HuH-7 (cell line): ENCODE measurements around the gene BDKRB2.

Experiments used
- DNase-seq: peaks from one replicate; pipeline ENCODE4 v3.0.0; 2011; ENCODE audit warnings: low spot score

The BDKRB2 gene

GRCh38 chr14:96198430-96199130 is 6.1 kb upstream of the BDKRB2 start:
- DNase-seq = no peak

GRCh38 chr14:96201157-96201556 is 3.5 kb upstream of the BDKRB2 start:
- DNase-seq = no peak

DNA sequence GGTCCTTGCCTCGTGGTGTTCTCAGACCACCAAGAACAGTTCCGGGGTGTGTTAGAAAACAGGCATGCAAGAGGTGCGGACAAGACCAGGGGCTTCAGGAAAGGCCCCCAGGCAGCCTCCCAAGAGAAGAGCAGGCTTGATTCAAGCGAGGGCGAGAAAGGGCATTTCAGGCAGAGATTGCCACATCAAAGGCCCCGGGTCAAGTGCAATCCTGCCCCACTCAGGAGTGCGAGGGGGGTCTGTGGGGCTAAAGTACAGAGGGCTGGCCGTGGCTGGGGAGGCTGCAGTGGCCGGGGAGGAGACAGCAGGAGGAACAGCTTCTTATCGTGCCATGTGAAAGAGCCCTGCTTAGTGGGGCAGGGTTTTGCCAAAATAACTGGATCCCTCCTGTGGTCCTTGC is 2.7 kb upstream of the BDKRB2 start:
- no peak for DNase-seq

- DNase-seq = no peak
Measured at GRCh38 chr14:96202441-96203094, 2.1 kb upstream of the BDKRB2 start.

DNA sequence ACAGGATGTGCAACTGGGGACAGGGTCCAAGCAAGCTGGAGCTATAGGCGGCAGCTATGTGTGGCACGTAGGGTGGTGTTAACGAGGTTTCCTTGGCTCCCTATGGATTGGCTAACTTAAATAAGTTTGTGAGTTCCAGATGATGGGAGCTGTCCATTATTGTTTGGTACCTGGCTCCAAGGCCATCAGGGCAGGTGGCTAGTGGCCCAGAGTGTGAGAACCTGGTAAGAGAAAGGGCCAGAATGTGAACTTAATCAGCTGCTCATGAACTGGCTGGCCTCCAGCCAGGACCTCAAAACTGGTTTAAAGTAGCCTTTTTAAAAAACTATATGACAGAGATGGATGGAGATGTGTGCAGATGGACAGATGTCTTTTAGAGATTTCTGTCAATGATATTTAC is 1.5 kb upstream of the BDKRB2 start:
- no peak for DNase-seq

- DNase-seq = no peak
Measured at GRCh38 chr14:96203635-96204034, 1.0 kb upstream of the BDKRB2 start.

- DNase-seq = no peak
Measured at GRCh38 chr14:96205059-96205977, 679 bp downstream of the BDKRB2 start.

DNA sequence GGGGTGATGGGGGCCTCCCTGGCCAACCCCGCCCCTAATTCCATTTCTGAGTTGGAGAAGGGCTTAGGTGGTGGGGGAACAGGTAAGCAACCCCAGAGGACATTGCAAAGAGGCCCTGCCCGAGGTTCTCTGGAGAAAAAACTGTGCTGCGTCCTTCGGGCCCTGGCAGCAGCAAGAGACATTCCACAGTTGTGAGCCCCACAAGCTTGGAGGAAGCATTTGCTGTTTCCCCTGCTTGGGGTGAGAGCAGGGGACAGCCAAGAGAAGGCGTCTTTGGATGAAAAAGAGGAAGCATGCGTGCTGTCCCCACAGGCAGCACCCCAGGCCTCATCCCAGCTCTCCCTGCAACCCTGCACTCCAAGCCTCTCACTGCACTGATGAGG is 1.3 kb downstream of the BDKRB2 start:
- DNase-seq = no peak

GRCh38 chr14:96206461-96206860 is 1.8 kb downstream of the BDKRB2 start:
- DNase-seq = no peak

DNA sequence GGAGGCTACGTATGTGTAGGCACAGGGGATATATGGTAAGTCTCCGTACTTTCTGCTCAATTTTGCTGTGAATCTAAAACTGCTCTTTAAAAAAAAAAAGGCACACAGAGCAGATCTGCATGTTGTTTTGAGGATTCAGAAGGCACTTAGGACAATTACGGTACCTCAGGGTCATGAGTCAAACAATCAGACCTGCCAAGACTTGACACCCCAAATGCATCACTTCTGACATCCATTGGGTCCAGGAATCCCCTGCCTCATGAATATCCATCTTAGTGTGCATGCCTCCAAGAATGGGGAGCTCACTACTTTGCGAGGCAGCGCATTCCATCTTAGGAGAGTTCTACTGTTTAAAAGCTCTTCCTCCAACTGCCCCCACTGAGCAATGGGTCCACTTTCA is 3.0 kb downstream of the BDKRB2 start:
- no peak for DNase-seq

DNA sequence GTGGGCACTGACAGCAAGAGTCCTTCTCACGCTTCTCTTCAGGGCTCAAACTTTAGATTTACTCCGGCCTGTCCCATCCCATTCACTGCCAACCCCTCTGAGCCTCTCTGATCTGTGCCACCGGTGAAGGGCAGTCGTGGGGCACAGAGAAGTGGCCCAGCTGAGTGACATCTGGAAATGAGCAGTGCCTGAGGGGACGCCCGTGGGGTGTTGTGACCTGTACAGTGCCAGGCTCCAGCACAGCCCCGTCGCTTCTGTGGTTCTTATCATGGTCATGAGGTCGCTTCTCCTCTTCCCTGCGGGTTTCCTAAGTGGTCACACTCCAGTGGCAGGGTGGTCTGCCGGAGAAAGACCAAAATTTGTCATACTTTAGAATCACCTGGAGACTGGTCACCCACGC is 4.1 kb downstream of the BDKRB2 start:
- DNase-seq = no peak

- no peak for DNase-seq
Measured at GRCh38 chr14:96212140-96212539, 7.5 kb downstream of the BDKRB2 start.

DNA sequence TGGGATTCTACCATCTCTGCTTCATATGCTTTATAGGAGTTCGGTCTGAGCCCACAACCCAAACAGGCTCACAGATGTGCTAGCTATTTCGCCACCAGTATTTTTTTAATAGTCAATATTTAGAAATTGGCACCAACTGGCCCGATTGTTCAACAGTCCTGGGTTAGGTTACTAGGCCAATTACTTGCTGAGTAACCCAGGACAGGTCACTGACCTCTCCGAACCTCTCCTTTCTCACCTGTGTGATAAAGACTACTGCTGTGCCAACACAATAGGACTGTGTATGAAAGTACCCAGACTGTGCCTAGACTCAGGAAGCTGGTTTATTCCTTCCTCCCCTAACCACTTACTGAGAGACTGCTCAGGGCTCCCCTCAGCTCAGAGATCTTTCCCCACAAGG is 8.3 kb downstream of the BDKRB2 start:
- DNase-seq = no peak

GRCh38 chr14:96213871-96214465 is 9.3 kb downstream of the BDKRB2 start:
- no peak for DNase-seq

DNA sequence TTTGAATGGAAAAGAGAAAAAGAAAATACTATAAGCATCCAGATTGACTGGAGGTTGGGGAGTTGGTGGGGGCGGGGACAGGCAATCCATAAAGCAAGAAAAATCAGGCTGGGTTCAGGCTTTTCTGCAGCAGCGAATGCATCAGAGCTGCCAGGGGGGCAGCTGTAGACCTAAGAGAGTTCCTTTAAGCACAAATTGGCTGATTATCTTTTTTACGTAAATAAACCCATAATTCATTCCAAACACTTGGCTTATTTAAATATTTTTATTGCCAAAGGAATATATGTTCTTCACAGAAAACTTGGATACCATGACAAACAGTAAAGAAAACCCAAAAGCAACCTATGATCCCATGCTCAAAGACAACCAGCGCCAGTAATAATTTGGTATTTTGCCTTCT is 10.2 kb downstream of the BDKRB2 start:
- no peak for DNase-seq

DNA sequence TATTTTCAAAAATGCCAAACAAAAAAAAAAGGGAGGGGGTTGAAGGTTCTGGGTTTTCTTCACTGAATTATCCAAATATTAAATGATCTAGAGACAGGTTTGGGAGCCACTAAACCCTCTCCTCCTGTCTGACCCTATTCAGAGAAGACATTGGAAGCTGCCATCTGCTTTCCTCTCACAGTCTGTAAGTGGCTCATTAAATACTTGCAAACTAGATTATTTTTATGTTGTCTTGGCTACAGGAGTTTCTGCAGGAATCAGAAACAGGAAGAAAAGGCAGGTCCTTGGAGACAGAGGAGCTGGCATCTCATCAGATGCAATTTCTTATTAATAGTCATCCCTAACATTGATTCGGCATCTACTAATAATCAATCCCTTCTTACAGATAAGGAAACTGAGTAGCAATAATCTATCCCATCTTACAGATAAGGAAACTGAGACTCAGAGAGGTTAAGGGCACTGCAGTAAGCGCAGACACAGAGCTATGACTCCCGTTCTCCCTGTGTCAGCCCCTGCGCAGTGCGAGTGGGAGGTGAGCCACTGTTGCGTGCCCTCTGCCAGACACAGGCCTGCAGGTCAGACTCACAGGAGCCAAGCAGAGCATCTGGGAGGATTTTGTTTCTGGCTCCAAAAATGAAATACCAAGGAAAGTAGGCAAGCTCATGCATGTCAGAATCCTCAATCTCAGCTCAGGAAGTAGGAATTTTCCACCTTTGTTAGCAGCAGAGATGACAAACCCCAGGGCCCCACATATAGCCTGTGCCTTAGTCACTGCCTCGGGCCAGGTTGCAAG is 11.0 kb downstream of the BDKRB2 start:
- DNase-seq = no peak

DNA sequence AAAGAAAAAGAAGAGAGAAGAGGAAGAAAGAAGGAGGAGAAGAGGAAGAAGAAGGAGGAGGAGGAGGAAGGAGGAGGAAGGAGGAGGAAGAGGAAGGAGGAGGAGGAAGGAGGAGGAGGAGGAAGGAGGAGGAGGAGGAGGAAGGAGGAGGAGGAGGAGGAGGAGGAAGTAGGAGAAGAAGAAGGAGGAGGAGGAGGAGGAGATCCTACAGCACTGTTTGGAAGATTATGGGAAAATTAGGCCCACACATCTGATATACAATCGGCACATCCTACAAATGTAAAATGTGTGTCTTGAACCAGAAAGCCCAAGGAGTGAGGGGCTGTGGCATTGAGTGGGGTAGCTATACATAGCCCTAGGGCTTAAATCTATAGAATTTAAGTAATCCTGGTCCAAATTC is 12.0 kb downstream of the BDKRB2 start:
- no peak for DNase-seq

DNA sequence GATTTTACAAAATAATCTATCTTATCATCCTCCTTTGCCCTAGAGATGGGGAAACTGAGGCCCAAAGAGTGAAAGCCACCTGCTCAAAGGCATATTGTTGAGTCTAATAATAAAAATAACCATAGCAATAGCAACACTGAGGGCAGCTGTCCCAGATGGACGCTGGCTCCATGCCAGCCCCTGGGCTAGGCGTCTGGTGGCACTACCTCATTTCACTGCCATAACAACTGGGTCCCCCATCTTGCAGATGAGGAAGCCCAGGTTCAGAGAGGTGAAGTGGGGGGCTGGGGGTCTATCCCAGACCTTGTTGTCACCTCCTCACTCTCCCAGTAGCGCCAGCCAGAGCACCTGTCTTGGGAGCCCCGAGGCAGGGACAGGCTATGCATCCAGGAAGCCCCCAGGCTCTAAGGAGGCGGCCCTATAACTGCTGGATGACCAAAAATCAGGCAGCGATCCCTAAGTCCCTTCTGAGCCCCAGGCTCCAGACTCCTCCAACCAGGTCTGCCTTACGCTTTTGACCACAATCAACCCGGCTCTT is 12.8 kb downstream of the BDKRB2 start:
- no peak for DNase-seq

DNA sequence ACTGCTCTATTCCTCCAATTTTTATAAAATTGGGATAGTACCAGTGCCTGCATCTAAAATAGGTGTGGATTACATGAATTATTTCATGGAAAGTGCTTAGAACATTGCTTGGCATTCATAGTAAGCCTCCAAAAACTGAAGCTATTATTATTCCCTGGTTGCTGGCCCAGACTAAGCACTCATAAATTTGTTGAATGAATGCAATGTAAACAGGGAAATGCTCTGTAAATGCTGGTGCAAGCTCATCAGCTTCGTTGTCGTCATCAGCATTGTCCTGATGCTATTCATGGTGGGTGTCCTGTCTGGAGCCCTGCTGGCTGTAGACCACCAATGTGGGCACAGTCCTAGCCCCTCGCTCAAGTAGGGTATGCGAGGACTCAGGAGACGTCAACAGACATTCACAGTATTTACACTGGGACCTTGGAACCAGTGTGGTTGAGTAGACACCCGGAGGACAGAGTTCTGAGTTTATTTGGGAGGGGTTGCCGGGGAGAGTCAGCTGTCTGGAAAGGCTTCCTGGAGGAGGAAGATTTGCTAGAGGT is 16.5 kb downstream of the BDKRB2 start:
- no peak for DNase-seq

GRCh38 chr14:96221841-96222240 is 17.2 kb downstream of the BDKRB2 start:
- DNase-seq = no peak

DNA sequence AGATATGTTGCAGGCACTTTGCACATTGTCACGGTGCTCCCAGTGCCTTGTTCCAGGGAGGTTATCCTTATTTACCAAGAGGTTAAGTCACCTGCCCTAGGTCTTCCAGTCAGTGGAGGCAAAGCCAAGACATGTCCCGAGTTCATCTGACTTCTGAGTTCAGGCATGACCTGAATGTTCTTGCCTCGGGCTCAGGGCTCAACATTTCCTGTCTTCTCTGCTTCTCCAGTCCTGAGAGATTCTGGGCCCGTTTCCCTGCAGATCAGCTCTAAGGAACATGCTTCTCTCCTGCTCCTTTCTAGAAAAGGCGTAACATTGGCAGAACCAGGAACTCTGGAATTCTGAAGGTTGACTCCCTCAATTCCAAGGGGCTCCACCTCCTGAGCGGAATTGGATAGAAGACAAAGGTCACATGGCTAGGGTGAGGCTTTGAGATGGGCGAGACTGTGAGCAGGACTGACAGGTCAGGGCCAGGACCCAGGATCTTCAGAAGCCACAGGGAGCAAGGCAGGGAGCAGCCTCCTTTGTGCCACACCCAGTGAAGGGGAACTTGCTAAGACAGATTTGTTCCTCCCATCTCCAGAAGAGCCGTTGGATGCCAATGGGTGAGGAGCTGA is 19.9 kb downstream of the BDKRB2 start:
- no peak for DNase-seq
